Lower lobe of right lung (tissue), 2 donors: Measurements from ENCODE around the gene ADAR. TPM values are rescaled to one million over a fixed set of nuclear protein-coding genes. Genes with fewer than 3 reads are reported as not detected.

Source experiments
- ATAC-seq, 2 donors: fragments of 200-7000 bp; cut with Tn5 transposase; one replicate each; pipeline ENCODE4 v1.9.1; 2020 to 2022; ENCODE audit warnings: mild to moderate bottlenecking in 2 of 2, moderate library complexity in 2 of 2
- DNase-seq: peaks from one replicate; pipeline ENCODE4 v3.0.0-alpha.2; 2020
- H3K27ac ChIP-seq: fragments of 200-600 bp; one replicate; pipeline ENCODE4 v1.8.0; 2022
- H3K27me3 ChIP-seq: fragments of 200-600 bp; one replicate; pipeline ENCODE4 v1.8.0; 2022; ENCODE audit warnings: low read depth
- H3K36me3 ChIP-seq: fragments of 200-600 bp; one replicate; pipeline ENCODE4 v1.8.0; 2022; ENCODE audit warnings: mild to moderate bottlenecking
- H3K4me1 ChIP-seq: fragments of 200-600 bp; one replicate; pipeline ENCODE4 v1.8.0; 2022
- H3K4me3 ChIP-seq: fragments of 200-600 bp; one replicate; pipeline ENCODE4 v1.8.0; 2022; ENCODE audit warnings: mild to moderate bottlenecking
- H3K9me3 ChIP-seq: fragments of 200-600 bp; one replicate; pipeline ENCODE4 v1.8.0; 2022
- intact Hi-C: fragments of 100-400 bp; cut with DNase I; formaldehyde crosslinking; loops from one replicate; pipeline ENCODE4 v1.11.0; 2022
- total RNA-seq: library from RNA; stranded (reverse); fragmentation: NEBNext Ultra II Directional; extraction: Animal tissue kit (Norgen Biotek cat#: 25700); gene quantifications from one replicate; pipeline ENCODE4 v1.2.1, GENCODE V29; 2021
- TF ChIP-seq, protein P1 (sequence below): fragments of 200-600 bp; IDR thresholded peaks from one replicate; pipeline ENCODE4 v1.8.0; 2022; ENCODE audit warnings: antibody characterized with exemption, mild to moderate bottlenecking
- donor health status: DM: no; HTN: yes; CAD: no; lungs with severe emphysema.

The ADAR gene
- total RNA-seq, 1 donor from 2014 or later, result 202 TPM

DNA sequence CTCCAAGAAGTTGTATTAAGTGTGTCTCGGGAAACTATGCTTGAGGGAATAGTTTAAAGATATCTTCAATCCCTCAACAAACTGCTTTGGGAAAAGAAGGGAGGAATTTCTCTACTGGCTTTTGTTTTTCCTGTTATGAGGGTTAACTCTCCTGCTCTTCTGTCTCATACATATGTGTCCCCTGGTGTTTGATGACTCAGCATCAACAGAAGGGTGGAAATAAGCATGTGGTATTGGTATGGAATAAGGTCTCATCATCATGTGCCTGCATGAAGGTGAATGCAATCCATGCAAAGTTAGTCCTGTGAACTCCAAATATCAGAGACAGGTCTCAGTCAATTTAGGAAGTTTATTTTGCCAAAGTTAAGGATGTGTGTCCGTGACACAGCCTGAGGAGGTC, 27.2 kb upstream of the ADAR start:
- DNase-seq, result no peak
- no peaks in the 10 kb centered on the region for H3K36me3 ChIP-seq
- no peak for ATAC-seq
- no peaks in the 10 kb centered on the region for H3K4me1 ChIP-seq
- intact Hi-C loops, result no loop called here
- TF ChIP-seq, protein P1, sequence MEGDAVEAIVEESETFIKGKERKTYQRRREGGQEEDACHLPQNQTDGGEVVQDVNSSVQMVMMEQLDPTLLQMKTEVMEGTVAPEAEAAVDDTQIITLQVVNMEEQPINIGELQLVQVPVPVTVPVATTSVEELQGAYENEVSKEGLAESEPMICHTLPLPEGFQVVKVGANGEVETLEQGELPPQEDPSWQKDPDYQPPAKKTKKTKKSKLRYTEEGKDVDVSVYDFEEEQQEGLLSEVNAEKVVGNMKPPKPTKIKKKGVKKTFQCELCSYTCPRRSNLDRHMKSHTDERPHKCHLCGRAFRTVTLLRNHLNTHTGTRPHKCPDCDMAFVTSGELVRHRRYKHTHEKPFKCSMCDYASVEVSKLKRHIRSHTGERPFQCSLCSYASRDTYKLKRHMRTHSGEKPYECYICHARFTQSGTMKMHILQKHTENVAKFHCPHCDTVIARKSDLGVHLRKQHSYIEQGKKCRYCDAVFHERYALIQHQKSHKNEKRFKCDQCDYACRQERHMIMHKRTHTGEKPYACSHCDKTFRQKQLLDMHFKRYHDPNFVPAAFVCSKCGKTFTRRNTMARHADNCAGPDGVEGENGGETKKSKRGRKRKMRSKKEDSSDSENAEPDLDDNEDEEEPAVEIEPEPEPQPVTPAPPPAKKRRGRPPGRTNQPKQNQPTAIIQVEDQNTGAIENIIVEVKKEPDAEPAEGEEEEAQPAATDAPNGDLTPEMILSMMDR, result no peak
- H3K27ac ChIP-seq, result no peak overlapping the region
- no peak overlapping the region for H3K4me3 ChIP-seq
- H3K27me3 ChIP-seq, result peaks cover 19% of the 10 kb centered on the region
- H3K9me3 ChIP-seq, result no peaks in the 10 kb centered on the region

DNA sequence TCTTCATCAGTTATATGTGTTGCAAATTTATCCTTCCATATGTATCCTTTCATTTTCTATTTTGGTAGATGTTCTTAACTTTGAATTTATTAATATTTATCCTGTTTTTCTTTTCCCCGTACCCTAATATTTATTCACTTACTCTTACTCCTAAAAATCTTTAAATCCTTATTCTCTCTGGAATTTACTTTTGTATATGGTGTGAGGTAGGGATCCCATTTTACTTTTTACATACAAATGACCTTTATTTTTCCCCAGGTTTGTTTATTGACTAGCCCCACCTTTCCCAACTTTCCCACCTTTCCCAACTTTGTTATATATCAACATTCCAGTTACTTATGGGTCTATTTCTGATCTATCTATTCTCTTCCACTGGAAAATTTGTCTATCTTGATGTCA, 21.7 kb upstream of the ADAR start:
- Histone ChIP-seq H3K4me1 (peaks cover 18% of the 10 kb centered on the region), H3K27ac (no peak overlapping the region), H3K4me3 (no peak overlapping the region), H3K9me3 (no peaks in the 10 kb centered on the region), H3K27me3 (peaks cover 9% of the 10 kb centered on the region), H3K36me3 (peaks cover 3% of the 10 kb centered on the region)
- TF ChIP-seq, protein P1, result no peak
- DNase-seq (no peak), ATAC-seq (no peak)
- intact Hi-C loops, result no loop called here

DNA sequence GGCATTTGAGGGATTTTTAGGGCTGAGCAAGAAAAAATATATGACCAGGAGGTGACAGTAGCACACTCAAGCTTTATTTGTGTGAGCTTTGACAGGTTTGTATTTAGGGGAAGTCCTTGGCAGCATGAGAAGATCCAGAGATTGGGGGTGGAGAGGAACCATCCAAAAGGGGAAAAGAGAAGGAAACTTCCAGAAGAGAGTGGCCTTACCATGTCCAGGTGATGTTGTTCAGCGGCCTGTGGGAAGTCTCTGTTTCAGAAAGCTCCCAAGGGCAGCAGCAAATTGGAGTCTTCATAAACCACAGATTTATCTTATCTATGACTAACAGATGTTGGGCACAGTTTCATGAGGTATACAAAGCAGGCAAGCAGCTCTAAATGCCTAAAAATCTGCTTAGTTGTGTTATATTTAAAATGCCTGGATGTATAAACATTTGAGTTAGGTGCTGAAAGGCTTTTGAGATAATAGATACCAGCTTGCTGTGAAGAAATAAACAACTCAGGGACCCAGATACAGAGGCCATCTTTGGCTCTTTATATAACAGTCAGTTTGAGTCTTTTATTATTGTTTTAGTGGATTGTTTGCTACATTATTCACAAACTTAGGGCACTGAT, 21.2 kb upstream of the ADAR start:
- ATAC-seq (no peak), DNase-seq (no peak)
- peaks cover 9% of the 10 kb centered on the region for H3K27me3 ChIP-seq
- H3K36me3 ChIP-seq, result peaks cover 8% of the 10 kb centered on the region
- H3K4me3 ChIP-seq, result no peak overlapping the region
- H3K27ac ChIP-seq, result no peak overlapping the region
- intact Hi-C loops, result no loop called here
- no peaks in the 10 kb centered on the region for H3K9me3 ChIP-seq
- peaks cover 18% of the 10 kb centered on the region for H3K4me1 ChIP-seq
- TF ChIP-seq, protein P1, result no peak

DNA sequence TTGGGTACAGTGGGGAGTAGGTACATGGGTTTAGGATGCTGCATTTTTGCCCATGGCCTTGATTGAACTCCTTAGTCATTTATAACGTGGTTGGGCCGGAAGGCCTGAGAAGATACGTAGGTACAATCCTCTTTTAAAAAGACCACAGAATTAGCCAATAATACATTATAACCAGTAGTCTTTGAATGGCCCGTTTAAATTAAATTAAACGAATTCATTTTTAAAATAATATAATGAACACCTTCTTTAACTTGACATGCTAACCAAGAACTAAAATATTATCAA, 20.1 kb upstream of the ADAR start:
- peak overlapping the region; percentile 96 for H3K4me3 ChIP-seq
- H3K4me1 ChIP-seq, result peaks cover 24% of the 10 kb centered on the region
- TF ChIP-seq, protein P1, result no peak
- intact Hi-C loops, result no loop called here
- H3K27ac ChIP-seq, result peak overlapping the region; percentile 95
- no peaks in the 10 kb centered on the region for H3K9me3 ChIP-seq
- DNase-seq (no peak), ATAC-seq (peak; percentile 33 to 55)
- peaks cover 7% of the 10 kb centered on the region for H3K27me3 ChIP-seq
- peaks cover 12% of the 10 kb centered on the region for H3K36me3 ChIP-seq

DNA sequence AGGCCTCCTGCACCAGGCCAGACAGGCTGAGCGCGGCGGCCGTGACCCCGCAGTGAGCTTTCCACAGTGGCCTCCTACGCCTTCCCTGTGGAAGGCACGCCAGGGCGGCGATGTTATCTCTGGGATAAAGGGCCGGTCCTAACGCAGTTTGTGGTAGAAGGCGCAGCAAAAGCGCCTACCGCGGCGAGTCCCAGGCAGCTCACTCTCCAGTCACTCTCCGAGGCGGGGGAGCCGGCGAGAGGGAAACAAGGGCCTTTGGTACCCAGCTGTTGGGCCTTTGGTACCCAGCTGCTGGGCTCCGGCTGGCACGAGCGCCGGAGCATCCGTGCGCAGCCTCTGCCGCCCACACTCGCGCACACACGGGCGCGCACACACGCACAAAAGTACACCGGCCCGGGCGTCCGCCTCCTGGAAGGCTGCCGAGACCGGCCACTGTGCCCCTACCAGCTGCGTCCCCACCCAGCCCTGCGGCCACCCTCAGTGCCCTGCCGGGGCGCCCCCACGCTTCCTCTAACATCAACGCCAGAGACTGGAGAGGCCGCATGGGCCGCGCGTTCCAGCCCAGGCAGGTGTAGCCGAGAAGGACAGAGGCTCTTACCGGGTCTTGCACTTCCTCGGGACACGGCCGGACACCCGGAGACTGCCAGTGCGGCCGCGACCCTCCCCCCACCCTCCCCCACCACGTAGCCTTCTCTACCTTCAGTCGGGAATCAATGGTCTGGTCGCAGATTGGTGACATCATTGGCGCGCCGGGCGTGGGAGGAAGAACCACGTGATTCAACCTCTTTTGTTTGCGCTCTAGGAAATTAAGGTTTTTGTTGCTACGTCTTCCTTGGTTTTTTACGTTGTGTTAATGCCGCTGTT, 19.5 kb upstream of the ADAR start:
- DNase-seq (peak; percentile 93), ATAC-seq (peak; percentile 90 to 95)
- intact Hi-C loops, result no loop called here
- peaks cover 2% of the 10 kb centered on the region for H3K27me3 ChIP-seq
- peak overlapping the region; percentile 95 for H3K27ac ChIP-seq
- peaks cover 12% of the 10 kb centered on the region for H3K36me3 ChIP-seq
- H3K4me3 ChIP-seq, result peak overlapping the region; percentile 96
- TF ChIP-seq, protein P1, result peak; percentile 7
- no peaks in the 10 kb centered on the region for H3K9me3 ChIP-seq
- H3K4me1 ChIP-seq, result peaks cover 25% of the 10 kb centered on the region
